Adrenal gland (tissue), 5 donors: ENCODE results near the gene NOB1.

Source experiments
- POLR2A ChIP-seq, 2 donors: fragments of 450-650 bp; IDR thresholded peaks; one replicate each; pipeline ENCODE4 v1.6.1; 2017; ENCODE audit warnings: antibody characterized with exemption in 2 of 2, mild to moderate bottlenecking in 2 of 2, moderate library complexity in 1 of 2
- TF ChIP-seq, protein P1 (sequence below), 6 experiments: fragments of 450-650 bp in 4 of 6; fragments of 200-600 bp in 2 of 6; sonication (generic) in 1 of 6; IDR thresholded peaks; 1 replicate in 5 of 6; 2 replicates in 1 of 6; pipeline versions ENCODE4 v1.5.1 to v1.8.0; 2016 to 2021; ENCODE audit warnings: antibody characterized with exemption in 6 of 6, mild to moderate bottlenecking in 2 of 6, moderate library complexity in 1 of 6
- donor health status: DM: no; HTN: no; CAD: no.

DNA sequence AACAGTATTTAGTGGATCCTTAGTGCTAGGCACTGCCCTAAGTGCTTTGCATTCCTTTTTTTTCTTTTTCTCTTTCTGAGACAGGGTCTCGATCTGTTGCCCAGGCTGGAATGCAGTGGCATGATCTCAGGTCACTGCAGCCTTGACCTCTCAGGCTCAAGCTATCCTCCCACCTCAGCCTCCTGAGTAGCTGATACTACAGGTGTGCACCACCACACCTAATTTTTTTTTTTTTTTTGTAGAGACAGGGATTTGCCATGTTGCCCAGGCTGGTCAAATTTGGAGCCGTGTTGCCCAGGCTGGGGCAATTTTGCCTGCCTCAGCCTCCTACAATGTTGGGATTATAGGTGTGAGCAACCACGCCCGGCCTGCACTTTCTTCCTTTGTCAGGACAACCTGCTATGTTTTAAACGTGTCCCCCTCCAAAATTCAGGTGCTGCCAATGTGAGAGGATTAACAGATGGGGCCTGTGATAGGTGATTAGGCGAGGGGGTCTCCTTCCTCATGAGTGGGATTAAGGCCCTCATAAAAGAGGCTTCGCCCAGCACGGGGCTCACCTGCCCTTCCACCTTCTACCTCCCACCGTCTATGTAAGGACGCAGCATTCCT lies 33.8 kb downstream of the NOB1 start:
- TF ChIP-seq, protein P1, sequence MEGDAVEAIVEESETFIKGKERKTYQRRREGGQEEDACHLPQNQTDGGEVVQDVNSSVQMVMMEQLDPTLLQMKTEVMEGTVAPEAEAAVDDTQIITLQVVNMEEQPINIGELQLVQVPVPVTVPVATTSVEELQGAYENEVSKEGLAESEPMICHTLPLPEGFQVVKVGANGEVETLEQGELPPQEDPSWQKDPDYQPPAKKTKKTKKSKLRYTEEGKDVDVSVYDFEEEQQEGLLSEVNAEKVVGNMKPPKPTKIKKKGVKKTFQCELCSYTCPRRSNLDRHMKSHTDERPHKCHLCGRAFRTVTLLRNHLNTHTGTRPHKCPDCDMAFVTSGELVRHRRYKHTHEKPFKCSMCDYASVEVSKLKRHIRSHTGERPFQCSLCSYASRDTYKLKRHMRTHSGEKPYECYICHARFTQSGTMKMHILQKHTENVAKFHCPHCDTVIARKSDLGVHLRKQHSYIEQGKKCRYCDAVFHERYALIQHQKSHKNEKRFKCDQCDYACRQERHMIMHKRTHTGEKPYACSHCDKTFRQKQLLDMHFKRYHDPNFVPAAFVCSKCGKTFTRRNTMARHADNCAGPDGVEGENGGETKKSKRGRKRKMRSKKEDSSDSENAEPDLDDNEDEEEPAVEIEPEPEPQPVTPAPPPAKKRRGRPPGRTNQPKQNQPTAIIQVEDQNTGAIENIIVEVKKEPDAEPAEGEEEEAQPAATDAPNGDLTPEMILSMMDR (IDR thresholded peaks at IDR 0.05), result no peak
- no peak for TF ChIP-seq POLR2A (IDR thresholded peaks at IDR 0.05)
